A673 (cell line): ENCODE results near the gene IL23R. TPM values are rescaled to one million over a fixed set of nuclear protein-coding genes. Genes with fewer than 3 reads are reported as not detected.

Experiments used
- BruUV-seq: library from RNA; stranded (reverse); fragments of 400-500 nt; replicated peaks from 2 replicates; lab custom pipeline; 2021; lab: Mats Ljungman, UMichigan
- CTCF ChIA-PET: fragments of 300-600 bp; sonication (Branson Sonifier 250); formaldehyde crosslinking; loops from one replicate; lab custom pipeline; 2022; ENCODE audit warnings: antibody characterized with exemption; lab: Charles Lee
- POLR2A ChIA-PET: fragments of 300-600 bp; sonication (Branson Sonifier 250); formaldehyde crosslinking; loops from one replicate; lab custom pipeline; 2022; ENCODE audit warnings: antibody characterized with exemption; ENCODE audit not compliant: low non-redundant PET; lab: Charles Lee
- DNase-seq: peaks from one replicate; pipeline ENCODE4 v3.0.0-alpha.2; 2015; ENCODE audit warnings: low spot score
- H3K27ac ChIP-seq: fragments of 200-600 bp; sonication (generic); 2 replicates; pipeline ENCODE4 v1.5.1; 2016; ENCODE audit warnings: mixed run types, low read depth, mild to moderate bottlenecking, mixed read lengths, antibody characterized with exemption, low read length; ENCODE audit not compliant: poor library complexity, severe bottlenecking
- H3K27me3 ChIP-seq: fragments of 200-600 bp; sonication (generic); replicated peaks from 2 replicates; pipeline ENCODE4 v1.6.1; 2017; ENCODE audit warnings: mixed run types, low read depth, mild to moderate bottlenecking, mixed read lengths, antibody characterized with exemption, low read length; ENCODE audit not compliant: insufficient read depth, poor library complexity
- H3K36me3 ChIP-seq: fragments of 200-600 bp; sonication (generic); 2 replicates; pipeline ENCODE4 v1.6.1; 2016; ENCODE audit warnings: mixed run types, mild to moderate bottlenecking, mixed read lengths, antibody characterized with exemption, low read length; ENCODE audit not compliant: insufficient read depth, poor library complexity, severe bottlenecking
- H3K4me1 ChIP-seq: fragments of 200-600 bp; sonication (generic); 2 replicates; pipeline ENCODE4 v1.6.1; 2017; ENCODE audit warnings: mixed run types, mild to moderate bottlenecking, mixed read lengths, antibody characterized with exemption, low read length; ENCODE audit not compliant: insufficient read depth, poor library complexity, severe bottlenecking
- H3K4me3 ChIP-seq: fragments of 200-600 bp; sonication (generic); 2 replicates; pipeline ENCODE4 v1.5.1; 2016; ENCODE audit warnings: low read depth, mixed run types, mild to moderate bottlenecking, mixed read lengths, low read length; ENCODE audit not compliant: poor library complexity, severe bottlenecking
- H3K9me3 ChIP-seq: fragments of 200-600 bp; sonication (generic); 2 replicates; pipeline ENCODE4 v1.6.1; 2016; ENCODE audit warnings: mixed run types, low read depth, mild to moderate bottlenecking, mixed read lengths, antibody characterized with exemption, low read length; ENCODE audit not compliant: poor library complexity, severe bottlenecking
- EZH2 ChIP-seq: fragments of 200-600 bp; sonication (generic); IDR thresholded peaks from 2 replicates; pipeline ENCODE4 v1.6.1; 2017; ENCODE audit warnings: borderline replicate concordance, low read depth, mild to moderate bottlenecking, mixed read lengths, antibody characterized with exemption, low read length; ENCODE audit not compliant: poor library complexity, severe bottlenecking
- intact Hi-C: fragments of 100-400 bp; cut with micrococcal nuclease; formaldehyde crosslinking; loops from one replicate; pipeline ENCODE4 v1.10.0; 2022; ENCODE audit not compliant: unreplicated experiment
- total RNA-seq: library from RNA; stranded (reverse); gene quantifications from 2 replicates; pipeline ENCODE4 v1.2.3, GENCODE V29; 2021
- TF ChIP-seq, protein P1 (sequence below): fragments of 300-800, 200-600 bp; sonication (generic); conservative IDR thresholded peaks from 2 replicates; pipeline ENCODE4 v1.5.1; 2017; ENCODE audit warnings: low read depth, mild to moderate bottlenecking, antibody characterized with exemption, low read length, moderate library complexity, mixed read lengths

IL23R gene
- total RNA-seq, 1 experiment from 2014 or later: not detected

- Histone ChIP-seq H3K4me3 (no peak overlapping the region), H3K27me3 (no peaks in the 10 kb centered on the region), H3K4me1 (no peaks in the 10 kb centered on the region), H3K36me3 (no peaks in the 10 kb centered on the region), H3K27ac (no peak overlapping the region), H3K9me3 (no peaks in the 10 kb centered on the region)
- no TSS peak for BruUV-seq
- TF ChIP-seq, protein P1, sequence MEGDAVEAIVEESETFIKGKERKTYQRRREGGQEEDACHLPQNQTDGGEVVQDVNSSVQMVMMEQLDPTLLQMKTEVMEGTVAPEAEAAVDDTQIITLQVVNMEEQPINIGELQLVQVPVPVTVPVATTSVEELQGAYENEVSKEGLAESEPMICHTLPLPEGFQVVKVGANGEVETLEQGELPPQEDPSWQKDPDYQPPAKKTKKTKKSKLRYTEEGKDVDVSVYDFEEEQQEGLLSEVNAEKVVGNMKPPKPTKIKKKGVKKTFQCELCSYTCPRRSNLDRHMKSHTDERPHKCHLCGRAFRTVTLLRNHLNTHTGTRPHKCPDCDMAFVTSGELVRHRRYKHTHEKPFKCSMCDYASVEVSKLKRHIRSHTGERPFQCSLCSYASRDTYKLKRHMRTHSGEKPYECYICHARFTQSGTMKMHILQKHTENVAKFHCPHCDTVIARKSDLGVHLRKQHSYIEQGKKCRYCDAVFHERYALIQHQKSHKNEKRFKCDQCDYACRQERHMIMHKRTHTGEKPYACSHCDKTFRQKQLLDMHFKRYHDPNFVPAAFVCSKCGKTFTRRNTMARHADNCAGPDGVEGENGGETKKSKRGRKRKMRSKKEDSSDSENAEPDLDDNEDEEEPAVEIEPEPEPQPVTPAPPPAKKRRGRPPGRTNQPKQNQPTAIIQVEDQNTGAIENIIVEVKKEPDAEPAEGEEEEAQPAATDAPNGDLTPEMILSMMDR: no peak
- no peak for TF ChIP-seq EZH2
- CTCF ChIA-PET: no interaction called here
- intact Hi-C loops: no loop called here
- POLR2A ChIA-PET: no interaction called here
- DNase-seq: no peak
Observed at GRCh38 chr1:67226688-67227087, 60.4 kb downstream of the IL23R start.

DNA sequence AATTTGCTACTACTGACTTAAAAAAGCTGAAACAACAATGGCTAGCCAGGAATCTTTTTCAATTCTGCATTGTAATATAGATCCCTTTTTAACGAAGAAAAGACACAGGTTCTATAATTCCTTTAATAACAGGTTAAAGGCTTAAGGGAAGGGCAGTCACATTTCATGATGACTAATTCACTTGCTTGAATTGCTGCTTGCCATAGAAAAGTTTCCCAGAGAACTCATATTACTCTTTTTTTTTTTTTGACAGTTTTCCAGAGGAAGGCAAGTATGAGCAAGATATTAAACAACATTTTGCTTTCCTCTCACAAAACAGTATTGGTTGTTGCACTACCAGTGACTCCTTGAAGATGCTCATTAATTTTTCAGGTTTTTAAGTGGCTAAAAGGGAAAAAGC lies 60.9 kb downstream of the IL23R start:
- Histone ChIP-seq H3K9me3 (no peaks in the 10 kb centered on the region), H3K36me3 (no peaks in the 10 kb centered on the region), H3K4me1 (no peaks in the 10 kb centered on the region), H3K4me3 (no peak overlapping the region), H3K27ac (no peak overlapping the region), H3K27me3 (no peaks in the 10 kb centered on the region)
- BruUV-seq: no TSS peak
- no peak for TF ChIP-seq EZH2
- intact Hi-C loops: no loop called here
- CTCF ChIA-PET: no interaction called here
- DNase-seq: no peak
- POLR2A ChIA-PET: no interaction called here

GRCh38 chr1:67228791-67229190 lies 62.5 kb downstream of the IL23R start:
- H3K4me1 ChIP-seq: no peaks in the 10 kb centered on the region
- DNase-seq: no peak
- no TSS peak for BruUV-seq
- no peaks in the 10 kb centered on the region for H3K9me3 ChIP-seq
- no peak overlapping the region for H3K27ac ChIP-seq
- H3K27me3 ChIP-seq: no peaks in the 10 kb centered on the region
- no peak overlapping the region for H3K4me3 ChIP-seq
- H3K36me3 ChIP-seq: no peaks in the 10 kb centered on the region
- POLR2A ChIA-PET: no interaction called here
- intact Hi-C loops: no loop called here
- CTCF ChIA-PET: no interaction called here
- TF ChIP-seq, protein P1: no peak

GRCh38 chr1:67230539-67230938 lies 64.3 kb downstream of the IL23R start:
- no peak for DNase-seq
- Histone ChIP-seq H3K27ac (no peak overlapping the region), H3K4me1 (no peaks in the 10 kb centered on the region), H3K9me3 (no peaks in the 10 kb centered on the region), H3K36me3 (no peaks in the 10 kb centered on the region), H3K4me3 (no peak overlapping the region), H3K27me3 (no peaks in the 10 kb centered on the region)
- TF ChIP-seq EZH2: no peak
- TF ChIP-seq, protein P1: no peak
- CTCF ChIA-PET: no interaction called here
- intact Hi-C loops: loop anchor here (5.0 kb wide), 1 partner anchor 117 kb away; no protein-coding TSS in a partner anchor
- POLR2A ChIA-PET: no interaction called here
- BruUV-seq: no TSS peak
